Mucosa of descending colon (tissue), 3 donors: ENCODE data around the gene NPDC1. TPM values are rescaled to one million over a fixed set of nuclear protein-coding genes. Genes with fewer than 3 reads are reported as not detected.

ENCODE experiments used
- ATAC-seq: fragments of 200-7000 bp; cut with Tn5 transposase; one replicate; pipeline ENCODE4 v1.9.1; 2020; ENCODE audit warnings: mild to moderate bottlenecking, moderate library complexity
- DNase-seq, 3 donors: peaks; one replicate each; pipeline ENCODE4 v3.0.0-alpha.2; 2020
- H3K36me3 ChIP-seq: fragments of 200-600 bp; one replicate; pipeline ENCODE4 v1.8.0; 2021; ENCODE audit warnings: low read depth, mild to moderate bottlenecking
- H3K4me1 ChIP-seq: fragments of 200-600 bp; one replicate; pipeline ENCODE4 v1.8.0; 2021; ENCODE audit warnings: low read depth, mild to moderate bottlenecking
- H3K4me3 ChIP-seq: fragments of 200-600 bp; one replicate; pipeline ENCODE4 v1.8.0; 2021; ENCODE audit warnings: mild to moderate bottlenecking
- H3K9me3 ChIP-seq: fragments of 200-600 bp; one replicate; pipeline ENCODE4 v1.8.0; 2021; ENCODE audit warnings: mild to moderate bottlenecking
- CTCF ChIP-seq: fragments of 200-600 bp; IDR thresholded peaks from one replicate; pipeline ENCODE4 v1.8.0; 2022; ENCODE audit warnings: antibody characterized with exemption, mild to moderate bottlenecking
- intact Hi-C, 2 donors: fragments of 100-400 bp; cut with DNase I in 1 of 2; cut with micrococcal nuclease in 1 of 2; formaldehyde crosslinking; loops; one replicate each; pipeline versions ENCODE4 v1.11.0 to v1.11.1; 2022; cut with DNase I, micrococcal nuclease
- total RNA-seq, 3 donors: library from RNA; stranded (reverse); fragmentation: NEBNext Ultra II Directional in 2 of 3; extraction: Animal tissue kit (Norgen Biotek cat#: 25700) in 2 of 3; gene quantifications; one replicate each; pipeline versions ENCODE4 v1.2.1 to v1.2.4, GENCODE V29; 2021 to 2023
- donor health status: DM: no; HTN: no; CAD: no; lungs with moderate emphysema.
- donor health status: DM: no; HTN: no; CAD: no.
- donor health status: DM: no; HTN: yes; CAD: no.

Gene NPDC1
- total RNA-seq, 3 donors from 2014 or later, result 78.6 to 177 (median 83.0) TPM

DNA sequence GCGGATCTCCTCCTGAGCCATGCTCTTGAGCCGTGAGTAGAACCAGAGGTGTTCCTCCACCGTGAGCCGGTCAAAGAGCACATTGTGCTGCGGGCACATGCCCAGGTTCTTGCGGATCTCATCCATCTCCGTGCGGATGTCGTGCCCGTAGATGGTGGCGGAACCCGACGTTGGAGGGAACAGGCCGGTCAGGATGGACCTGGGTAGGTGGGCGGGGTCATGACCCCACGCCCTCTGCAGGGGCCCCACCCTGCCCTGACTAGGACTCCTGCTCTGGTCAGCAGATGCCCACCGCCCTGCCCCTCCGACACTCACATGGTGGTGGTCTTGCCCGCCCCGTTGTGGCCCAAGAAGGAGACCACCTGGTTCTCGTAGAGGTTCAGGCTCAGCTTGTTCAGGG lies 30.0 kb downstream of the NPDC1 start:
- DNase-seq, result no peak
- Histone ChIP-seq H3K4me3 (no peak overlapping the region), H3K9me3 (no peaks in the 10 kb centered on the region), H3K4me1 (no peaks in the 10 kb centered on the region), H3K36me3 (no peaks in the 10 kb centered on the region)
- intact Hi-C loops, result no loop called here
- no peak for TF ChIP-seq CTCF
- ATAC-seq, result no peak

GRCh38 chr9:137015540-137015930 lies 30.4 kb downstream of the NPDC1 start:
- TF ChIP-seq CTCF, result no peak
- intact Hi-C loops, result no loop called here
- no peak for DNase-seq

DNA sequence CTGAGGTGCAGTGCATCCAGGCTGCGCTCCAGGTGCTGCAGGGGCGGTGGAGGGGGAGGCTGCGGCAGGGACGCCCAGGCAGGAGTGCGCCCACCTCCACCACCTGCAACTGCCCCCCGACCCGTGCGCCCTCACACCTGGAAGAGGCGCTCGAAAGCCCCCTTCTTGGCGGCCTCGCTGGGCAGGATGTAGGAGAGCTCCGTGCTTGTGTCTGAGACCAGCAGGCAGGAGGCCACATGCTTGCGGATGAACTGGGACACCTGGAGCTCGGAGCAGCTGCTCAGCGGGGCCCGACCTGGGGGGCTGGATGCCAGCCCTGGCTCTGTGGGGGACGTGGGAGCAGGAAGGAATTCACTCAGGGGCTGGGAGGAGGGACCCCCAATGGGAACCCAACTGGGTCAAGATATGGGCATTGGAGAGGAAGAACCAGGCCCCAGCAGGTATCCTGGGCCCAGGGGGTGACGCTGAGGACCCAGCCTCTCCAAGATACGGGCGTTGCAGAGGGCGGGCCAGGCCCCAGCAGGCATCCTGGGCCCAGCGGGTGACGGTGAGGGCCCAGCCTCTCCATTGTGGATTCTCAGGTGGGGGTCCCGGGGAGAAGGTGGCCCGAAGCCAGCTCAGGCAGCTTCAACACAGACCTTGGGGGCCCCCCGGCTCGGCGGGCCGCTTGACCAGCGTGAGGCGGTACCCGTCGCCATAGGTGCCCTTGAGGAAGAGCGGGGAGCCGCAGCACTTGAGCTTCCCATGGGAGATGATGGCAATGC lies 31.0 kb downstream of the NPDC1 start:
- H3K9me3 ChIP-seq, result no peaks in the 10 kb centered on the region
- ATAC-seq, result no peak
- intact Hi-C loops, result no loop called here
- no peak overlapping the region for H3K4me3 ChIP-seq
- DNase-seq, result no peak
- no peak for TF ChIP-seq CTCF
- H3K36me3 ChIP-seq, result no peaks in the 10 kb centered on the region
- no peaks in the 10 kb centered on the region for H3K4me1 ChIP-seq

More at GRCh38 chr9:137015540-137015930, 30.4 kb downstream of the NPDC1 start:
- Histone ChIP-seq H3K4me1 (no peaks in the 10 kb centered on the region), H3K4me3 (no peak overlapping the region), H3K36me3 (no peaks in the 10 kb centered on the region), H3K9me3 (no peaks in the 10 kb centered on the region)
- no peak for ATAC-seq

DNA sequence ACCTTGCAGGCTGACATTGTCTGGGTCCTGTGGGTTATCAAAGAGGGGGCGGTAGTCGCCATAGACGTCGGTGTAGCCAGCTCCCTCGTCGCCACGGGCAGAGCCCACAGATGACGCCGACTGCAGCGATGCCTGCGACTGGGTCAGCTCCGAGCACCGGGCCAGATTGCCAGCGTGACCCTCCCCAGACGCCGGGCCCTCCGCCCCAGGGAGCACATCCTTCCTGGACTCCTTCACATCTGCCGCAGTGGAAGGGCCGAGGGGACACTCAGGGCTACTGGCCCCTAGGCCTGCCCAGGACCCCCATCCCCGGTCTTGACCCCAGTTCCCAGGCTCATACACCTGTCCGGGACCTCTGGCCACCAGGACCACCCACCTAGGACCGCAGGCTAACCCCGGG lies 31.8 kb downstream of the NPDC1 start:
- no peak for DNase-seq
- Histone ChIP-seq H3K4me3 (no peak overlapping the region), H3K36me3 (no peaks in the 10 kb centered on the region), H3K4me1 (no peaks in the 10 kb centered on the region), H3K9me3 (no peaks in the 10 kb centered on the region)
- intact Hi-C loops, result no loop called here
- no peak for ATAC-seq
- no peak for TF ChIP-seq CTCF

DNA sequence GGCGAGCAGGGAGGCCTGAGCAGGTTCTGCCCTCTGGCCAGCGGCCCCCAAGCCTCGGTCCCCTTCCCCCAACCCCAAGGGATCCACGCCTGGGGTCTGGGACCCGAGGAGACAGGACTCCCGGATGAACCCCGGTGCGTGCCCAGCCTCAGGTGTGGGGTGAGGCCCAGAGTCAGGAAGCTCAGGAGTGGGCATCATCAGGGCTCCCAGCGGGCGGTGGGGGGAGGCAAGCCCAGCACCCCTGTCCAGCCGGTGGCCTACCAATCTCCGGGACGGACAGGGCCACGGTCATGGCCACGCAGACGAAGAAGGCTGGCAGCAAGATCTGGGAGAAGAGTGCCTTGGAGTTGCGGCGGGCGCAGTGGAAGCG lies 32.4 kb downstream of the NPDC1 start:
- Histone ChIP-seq H3K9me3 (no peaks in the 10 kb centered on the region), H3K36me3 (no peaks in the 10 kb centered on the region), H3K4me3 (no peak overlapping the region), H3K4me1 (no peaks in the 10 kb centered on the region)
- TF ChIP-seq CTCF, result no peak
- no peak for ATAC-seq
- DNase-seq, result no peak
- intact Hi-C loops, result no loop called here
